C4-2B (cell line): Measurements from ENCODE around the gene CIAPIN1.

ENCODE experiments used
- CTCF ChIP-seq: fragments of 450-650 bp; conservative IDR thresholded peaks from 2 replicates; pipeline ENCODE4 v1.5.1; 2017; ENCODE audit warnings: mild to moderate bottlenecking
- ZFX ChIP-seq: fragments of 450-650 bp; IDR thresholded peaks from 2 replicates; pipeline ENCODE4 v1.6.1; 2017

DNA sequence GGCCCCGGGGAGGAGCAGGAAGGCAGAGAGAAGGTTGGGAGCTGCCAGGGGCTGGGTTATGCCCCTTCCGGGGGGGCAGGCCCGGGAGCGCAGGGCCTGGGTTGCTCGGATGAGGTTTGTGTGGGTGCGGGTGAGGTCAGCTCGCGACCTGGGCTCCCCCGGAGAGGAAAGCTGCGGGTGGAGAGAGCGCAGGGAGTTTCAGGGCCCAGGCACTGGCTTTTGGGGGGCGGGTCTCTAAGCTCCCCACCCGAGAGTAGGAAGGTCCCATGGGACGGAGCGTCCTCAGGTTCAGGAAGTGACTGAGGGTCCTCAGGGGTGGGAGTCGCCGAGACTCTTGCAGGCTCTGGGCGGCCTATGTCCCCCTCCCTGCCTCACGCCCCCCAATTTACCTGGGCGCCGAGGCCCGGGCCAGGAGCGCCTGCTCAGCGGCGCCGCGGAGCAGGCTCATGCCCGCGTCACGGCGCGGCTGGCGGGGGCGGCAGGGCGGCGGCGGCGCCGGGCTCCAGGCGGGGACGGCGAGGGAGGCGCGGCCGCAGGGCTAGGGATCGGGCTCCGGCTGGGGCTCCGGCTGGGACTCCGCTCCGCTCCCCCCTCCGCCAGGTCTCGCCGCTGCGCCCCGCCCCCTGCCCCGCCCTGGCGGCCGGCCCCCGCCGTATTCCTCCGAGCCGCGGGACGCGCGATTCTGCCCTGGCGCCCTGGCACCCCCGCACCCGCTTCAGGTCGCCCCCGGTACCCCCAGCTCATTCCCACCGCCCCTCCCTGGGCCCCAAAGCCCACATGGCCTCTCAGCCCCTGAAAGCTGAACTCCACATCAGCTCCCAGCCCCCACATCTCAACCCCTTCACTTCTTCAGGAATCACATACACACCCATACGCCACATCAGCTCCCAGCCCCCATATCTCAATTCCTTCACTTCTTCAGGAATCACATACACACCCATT, 39.0 kb upstream of the CIAPIN1 start, which contains the start of gene DOK4:
- TF ChIP-seq CTCF = no peak
- TF ChIP-seq ZFX = no peak
